Ovary (tissue), 3 donors: ENCODE measurements around the gene ARHGEF10L.

Experiments
- CTCF ChIP-seq, 3 donors: fragments of 450-650 bp in 2 of 3; fragments of 200-600 bp in 1 of 3; IDR thresholded peaks; one replicate each; pipeline versions ENCODE4 v1.5.1 to v1.8.0; 2016 to 2022; ENCODE audit warnings: antibody characterized with exemption in 3 of 3, mild to moderate bottlenecking in 1 of 3
- POLR2A ChIP-seq: fragments of 450-650 bp; IDR thresholded peaks from one replicate; pipeline ENCODE4 v1.6.1; 2017; ENCODE audit warnings: antibody characterized with exemption, mild to moderate bottlenecking, moderate library complexity
- donor health status: DM: no; HTN: no; CAD: no.

GRCh38 chr1:17611991-17612390 lies 72.5 kb downstream of the ARHGEF10L start:
- TF ChIP-seq POLR2A (no peak), CTCF (IDR thresholded peaks at IDR 0.05) (no peak)
